ENCODE measurements around the gene VWCE. TPM values are rescaled to one million over a fixed set of nuclear protein-coding genes. Genes with fewer than 3 reads are reported as not detected.

The VWCE gene
- polyA plus RNA-seq, 3 donors, result 0.05 to 0.23 TPM; not detected in 1

DNA sequence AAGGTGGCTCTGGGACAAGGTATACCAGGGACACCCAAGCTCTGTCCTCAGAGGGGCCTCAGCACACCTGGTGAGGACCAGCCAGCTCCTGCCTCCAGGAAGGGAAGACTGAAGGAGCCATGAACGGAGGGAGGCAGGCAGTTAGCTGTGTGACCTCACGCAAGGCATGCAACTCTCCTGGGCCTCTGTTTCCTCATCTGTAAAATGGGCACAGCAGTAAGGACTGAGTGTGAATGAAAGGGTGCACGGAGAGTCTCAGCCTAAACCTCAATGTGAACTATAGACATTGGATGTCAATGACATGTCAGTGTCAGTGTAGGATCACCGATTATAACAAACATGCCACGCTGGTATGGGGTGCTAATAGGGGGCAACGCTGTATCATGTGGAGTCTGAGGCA is 35.8 kb downstream of the VWCE start:
- H2AFZ ChIP-seq (ENCODE audit: insufficient read depth, low read depth, low read length, poor library complexity, severe bottlenecking), result no peak overlapping the region
- no peaks in the 10 kb centered on the region for H3K36me3 ChIP-seq (replicated peaks in 1 of 2; ENCODE audit: control insufficient read depth in 1 of 2, insufficient read depth in 2 of 2, low read length in 2 of 2)
- no peak overlapping the region for H3K27ac ChIP-seq (ENCODE audit: low read depth in 1 of 2, low read length in 2 of 2)
- WGBS (ENCODE audit: insufficient coverage), result 100% methylated on average over 1 of the region's 6 CpGs
- intact Hi-C loops (cut with micrococcal nuclease), result no loop called here
- no peak for DNase-seq
- TF ChIP-seq, protein P1, sequence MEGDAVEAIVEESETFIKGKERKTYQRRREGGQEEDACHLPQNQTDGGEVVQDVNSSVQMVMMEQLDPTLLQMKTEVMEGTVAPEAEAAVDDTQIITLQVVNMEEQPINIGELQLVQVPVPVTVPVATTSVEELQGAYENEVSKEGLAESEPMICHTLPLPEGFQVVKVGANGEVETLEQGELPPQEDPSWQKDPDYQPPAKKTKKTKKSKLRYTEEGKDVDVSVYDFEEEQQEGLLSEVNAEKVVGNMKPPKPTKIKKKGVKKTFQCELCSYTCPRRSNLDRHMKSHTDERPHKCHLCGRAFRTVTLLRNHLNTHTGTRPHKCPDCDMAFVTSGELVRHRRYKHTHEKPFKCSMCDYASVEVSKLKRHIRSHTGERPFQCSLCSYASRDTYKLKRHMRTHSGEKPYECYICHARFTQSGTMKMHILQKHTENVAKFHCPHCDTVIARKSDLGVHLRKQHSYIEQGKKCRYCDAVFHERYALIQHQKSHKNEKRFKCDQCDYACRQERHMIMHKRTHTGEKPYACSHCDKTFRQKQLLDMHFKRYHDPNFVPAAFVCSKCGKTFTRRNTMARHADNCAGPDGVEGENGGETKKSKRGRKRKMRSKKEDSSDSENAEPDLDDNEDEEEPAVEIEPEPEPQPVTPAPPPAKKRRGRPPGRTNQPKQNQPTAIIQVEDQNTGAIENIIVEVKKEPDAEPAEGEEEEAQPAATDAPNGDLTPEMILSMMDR (IDR thresholded peaks at IDR 0.05), result no peak
- H3K4me1 Mint-ChIP-seq, result peaks cover 10% of the 10 kb centered on the region
- no peak overlapping the region for H3K4me2 ChIP-seq (replicated peaks; ENCODE audit: extremely low read depth, low read length, poor library complexity, severe bottlenecking)
- H3K9me3 Mint-ChIP-seq, result peaks cover 0 to 1% (median 0%) of the 10 kb centered on the region in 7 donors
- no peaks in the 10 kb centered on the region for H3K9me3 ChIP-seq (replicated peaks in 1 of 2; ENCODE audit: control insufficient read depth in 1 of 2, insufficient read depth in 1 of 2, low read length in 2 of 2)
- H3K27me3 Mint-ChIP-seq (ENCODE audit: low read depth in 3 of 3), result peaks cover 0 to 2% (median 1%) of the 10 kb centered on the region in 3 donors
- H4K20me1 ChIP-seq (ENCODE audit: insufficient read depth, low read length), result no peaks in the 10 kb centered on the region
- no peak overlapping the region for H3K9ac ChIP-seq (ENCODE audit: insufficient read depth, low read length, poor library complexity, severe bottlenecking)
- peaks cover 10 to 12% of the 10 kb centered on the region in 2 donors for H3K4me1 ChIP-seq (ENCODE audit: control insufficient read depth in 1 of 2, insufficient read depth in 2 of 2, low read length in 2 of 2)
- no peak overlapping the region for H3K4me3 Mint-ChIP-seq
- no peak overlapping the region for H3K4me3 ChIP-seq (replicated peaks in 1 of 3; ENCODE audit: low read depth in 2 of 3, low read length in 3 of 3)
- H3K79me2 ChIP-seq (ENCODE audit: insufficient read depth, low read length), result no peaks in the 10 kb centered on the region
- H3K27me3 ChIP-seq (ENCODE audit: control insufficient read depth in 2 of 2, insufficient read depth in 2 of 2, low read length in 2 of 2), result no peaks in the 10 kb centered on the region
- H3K27ac Mint-ChIP-seq, result no peak overlapping the region
- no peaks in the 10 kb centered on the region for H3K36me3 Mint-ChIP-seq

DNA sequence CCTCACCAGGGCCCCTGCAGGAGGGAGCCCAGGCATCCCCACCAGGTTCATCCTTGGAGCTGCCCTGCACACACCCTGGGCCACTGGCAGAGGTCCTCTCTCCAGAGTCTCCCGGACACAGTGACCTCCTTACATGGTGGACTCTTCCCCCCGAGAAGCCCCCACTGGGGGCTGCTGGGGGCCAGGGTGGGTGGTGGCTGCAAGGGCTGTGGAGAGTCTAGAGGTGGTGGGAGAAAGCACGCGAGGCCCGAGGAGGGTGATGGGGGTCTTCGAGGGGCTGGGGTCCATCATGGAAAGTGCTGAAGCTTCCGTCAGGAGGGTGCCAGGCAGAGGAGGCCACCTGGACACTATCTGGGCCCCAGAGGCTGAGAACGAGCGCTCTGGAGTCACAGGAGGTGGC is 36.6 kb downstream of the VWCE start:
- peaks cover 10% of the 10 kb centered on the region for H3K4me1 Mint-ChIP-seq
- H3K4me3 Mint-ChIP-seq, result no peak overlapping the region
- no peak overlapping the region for H2AFZ ChIP-seq (ENCODE audit: insufficient read depth, low read depth, low read length, poor library complexity, severe bottlenecking)
- no peaks in the 10 kb centered on the region for H4K20me1 ChIP-seq (ENCODE audit: insufficient read depth, low read length)
- H3K4me3 ChIP-seq (replicated peaks in 1 of 3; ENCODE audit: low read depth in 2 of 3, low read length in 3 of 3), result no peak overlapping the region
- no peak for DNase-seq
- no peaks in the 10 kb centered on the region for H3K27me3 ChIP-seq (ENCODE audit: control insufficient read depth in 2 of 2, insufficient read depth in 2 of 2, low read length in 2 of 2)
- no peaks in the 10 kb centered on the region for H3K79me2 ChIP-seq (ENCODE audit: insufficient read depth, low read length)
- H3K4me2 ChIP-seq (replicated peaks; ENCODE audit: extremely low read depth, low read length, poor library complexity, severe bottlenecking), result no peak overlapping the region
- no peaks in the 10 kb centered on the region for H3K36me3 ChIP-seq (replicated peaks in 1 of 2; ENCODE audit: control insufficient read depth in 1 of 2, insufficient read depth in 2 of 2, low read length in 2 of 2)
- H3K27me3 Mint-ChIP-seq (ENCODE audit: low read depth in 3 of 3), result peaks cover 0 to 2% (median 1%) of the 10 kb centered on the region in 3 donors
- TF ChIP-seq, protein P1 (IDR thresholded peaks at IDR 0.05), result no peak
- WGBS (ENCODE audit: insufficient coverage), result 92% methylated on average over 7 of the region's 9 CpGs
- intact Hi-C loops (cut with micrococcal nuclease), result no loop called here
- no peaks in the 10 kb centered on the region for H3K9me3 ChIP-seq (replicated peaks in 1 of 2; ENCODE audit: control insufficient read depth in 1 of 2, insufficient read depth in 1 of 2, low read length in 2 of 2)
- no peaks in the 10 kb centered on the region for H3K36me3 Mint-ChIP-seq
- peaks cover 10 to 12% of the 10 kb centered on the region in 2 donors for H3K4me1 ChIP-seq (ENCODE audit: control insufficient read depth in 1 of 2, insufficient read depth in 2 of 2, low read length in 2 of 2)
- no peak overlapping the region for H3K9ac ChIP-seq (ENCODE audit: insufficient read depth, low read length, poor library complexity, severe bottlenecking)
- no peak overlapping the region for H3K27ac Mint-ChIP-seq
- no peak overlapping the region for H3K27ac ChIP-seq (ENCODE audit: low read depth in 1 of 2, low read length in 2 of 2)
- H3K9me3 Mint-ChIP-seq, result no peaks in the 10 kb centered on the region

Measured in CD14-positive monocyte (primary cell).